Measurements from ENCODE around the gene ID2.

DNA sequence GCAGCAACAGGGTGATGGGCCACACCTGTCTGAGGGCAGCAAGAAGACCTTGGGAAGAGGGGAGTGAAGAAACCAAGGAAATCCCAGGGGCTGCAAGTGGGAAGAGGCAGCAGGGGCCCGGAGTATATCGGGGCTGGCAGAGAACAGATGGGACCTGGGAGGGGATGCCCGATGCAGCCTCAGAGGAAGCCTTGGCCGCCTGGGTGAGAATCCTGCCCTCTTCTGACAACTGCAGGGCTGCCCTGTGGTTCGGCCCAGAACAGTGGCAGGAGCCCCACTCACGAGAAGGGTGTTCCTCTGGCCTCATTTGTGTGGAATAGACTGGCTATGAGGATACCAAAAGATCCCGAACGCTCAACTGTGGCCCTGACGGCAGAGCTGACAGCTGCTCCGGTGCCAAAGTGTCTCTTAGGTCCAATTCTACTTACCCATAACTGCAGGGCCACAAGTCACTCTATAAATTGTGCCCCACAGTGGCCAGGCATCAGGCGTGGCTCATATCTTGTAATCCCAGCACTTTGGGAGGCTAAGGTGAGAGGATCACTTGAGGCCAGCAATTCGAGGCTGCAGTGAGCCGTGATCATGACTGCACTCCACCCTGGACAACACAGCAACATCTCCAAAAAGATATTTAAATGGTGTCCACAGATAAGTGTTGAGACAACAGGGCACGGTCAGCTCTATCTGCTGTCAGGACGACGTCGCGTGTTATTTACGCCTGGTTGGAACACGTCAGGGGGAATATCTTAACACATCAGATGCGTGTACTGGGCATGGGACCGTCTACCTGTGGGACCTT lies 23.6 kb upstream of the ID2 start:
- TF ChIP-seq, protein P1, sequence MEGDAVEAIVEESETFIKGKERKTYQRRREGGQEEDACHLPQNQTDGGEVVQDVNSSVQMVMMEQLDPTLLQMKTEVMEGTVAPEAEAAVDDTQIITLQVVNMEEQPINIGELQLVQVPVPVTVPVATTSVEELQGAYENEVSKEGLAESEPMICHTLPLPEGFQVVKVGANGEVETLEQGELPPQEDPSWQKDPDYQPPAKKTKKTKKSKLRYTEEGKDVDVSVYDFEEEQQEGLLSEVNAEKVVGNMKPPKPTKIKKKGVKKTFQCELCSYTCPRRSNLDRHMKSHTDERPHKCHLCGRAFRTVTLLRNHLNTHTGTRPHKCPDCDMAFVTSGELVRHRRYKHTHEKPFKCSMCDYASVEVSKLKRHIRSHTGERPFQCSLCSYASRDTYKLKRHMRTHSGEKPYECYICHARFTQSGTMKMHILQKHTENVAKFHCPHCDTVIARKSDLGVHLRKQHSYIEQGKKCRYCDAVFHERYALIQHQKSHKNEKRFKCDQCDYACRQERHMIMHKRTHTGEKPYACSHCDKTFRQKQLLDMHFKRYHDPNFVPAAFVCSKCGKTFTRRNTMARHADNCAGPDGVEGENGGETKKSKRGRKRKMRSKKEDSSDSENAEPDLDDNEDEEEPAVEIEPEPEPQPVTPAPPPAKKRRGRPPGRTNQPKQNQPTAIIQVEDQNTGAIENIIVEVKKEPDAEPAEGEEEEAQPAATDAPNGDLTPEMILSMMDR (conservative IDR thresholded peaks at IDR 0.05; ENCODE audit: low read length) = no peak
- TF ChIP-seq EZH2phosphoT487 (IDR thresholded peaks at IDR 0.05; ENCODE audit: borderline replicate concordance) = no peak

All from Loucy (cell line).